Activated T-cell treated with anti-CD3 and anti-CD28 coated beads for 4 hours (primary cell): ENCODE measurements around the gene TUSC2.

Source experiments
- DNase-seq: peaks from one replicate; pipeline ENCODE4 v3.0.0-alpha.2; 2020

Gene TUSC2

GRCh38 chr3:50334339-50335075 lies 6.5 kb upstream of the TUSC2 start:
- DNase-seq: no peak

DNA sequence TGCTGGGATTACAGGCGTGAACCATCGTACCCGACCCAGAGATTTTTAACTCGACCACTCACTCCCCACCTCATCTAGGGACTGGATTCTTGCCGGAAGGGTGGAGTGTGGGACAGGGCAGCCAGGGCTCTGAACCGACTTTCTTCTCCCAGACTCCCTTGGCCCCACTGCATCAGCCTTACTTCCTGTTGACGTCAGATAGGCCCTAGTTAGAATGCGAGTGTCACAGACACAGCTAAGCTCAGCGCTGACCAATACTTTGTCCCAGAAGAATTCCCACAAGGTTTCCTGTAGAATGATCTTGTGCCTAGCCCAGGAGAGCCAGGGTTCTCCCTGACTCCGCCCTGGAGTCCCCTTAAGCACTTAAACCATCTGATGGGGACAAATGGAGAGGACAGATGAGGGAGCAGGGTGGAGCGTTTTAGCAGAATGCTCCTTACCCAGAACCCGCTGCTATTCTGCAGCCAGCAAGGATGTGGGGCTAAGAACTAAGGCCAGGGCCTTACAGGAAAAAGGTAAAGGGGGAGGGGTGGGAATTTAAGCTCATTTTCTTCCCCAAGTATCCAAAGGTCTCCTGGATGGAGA lies 5.8 kb upstream of the TUSC2 start:
- DNase-seq: no peak

GRCh38 chr3:50331364-50331907 lies 3.4 kb upstream of the TUSC2 start:
- DNase-seq: no peak

DNA sequence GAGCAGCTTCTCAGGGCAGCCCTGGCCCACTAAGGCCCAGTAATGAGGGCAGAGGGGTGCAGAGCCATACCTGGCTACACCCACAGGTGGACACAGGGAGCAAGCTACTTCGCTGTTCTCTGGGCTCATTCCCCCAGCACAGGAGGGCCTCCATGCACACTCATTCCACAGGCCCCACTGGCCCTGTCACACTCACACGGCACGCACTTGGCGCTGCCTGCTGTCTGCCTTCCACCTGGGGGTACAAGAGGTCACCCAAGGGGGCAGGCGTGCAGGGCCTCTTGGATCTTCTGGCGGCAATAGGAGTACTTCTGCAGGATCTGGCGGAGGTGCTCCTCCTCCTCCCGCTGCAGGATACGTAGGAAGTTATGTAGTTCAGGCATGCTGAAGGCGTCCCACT lies 2.3 kb upstream of the TUSC2 start:
- no peak for DNase-seq

DNA sequence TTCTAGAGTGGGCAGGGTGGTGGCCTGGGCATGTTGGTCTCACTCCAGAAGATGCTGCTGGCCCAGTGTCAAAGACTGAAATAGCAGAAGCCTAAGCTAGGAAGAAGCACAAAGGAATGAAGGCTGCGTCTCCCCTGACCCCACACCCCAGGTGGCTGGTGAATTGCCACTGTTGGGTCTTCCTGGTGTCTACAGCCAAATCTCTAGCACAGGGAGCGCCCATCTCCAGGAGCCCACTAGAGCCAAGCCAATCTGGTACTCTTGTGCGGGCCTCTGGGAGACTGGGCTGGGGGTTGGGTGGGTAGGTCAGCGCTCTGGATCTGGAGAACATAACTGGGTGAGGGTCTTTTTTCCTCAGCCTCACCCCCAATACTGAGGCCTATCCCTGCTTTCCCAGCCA lies 894 bp downstream of the TUSC2 start:
- no peak for DNase-seq

DNA sequence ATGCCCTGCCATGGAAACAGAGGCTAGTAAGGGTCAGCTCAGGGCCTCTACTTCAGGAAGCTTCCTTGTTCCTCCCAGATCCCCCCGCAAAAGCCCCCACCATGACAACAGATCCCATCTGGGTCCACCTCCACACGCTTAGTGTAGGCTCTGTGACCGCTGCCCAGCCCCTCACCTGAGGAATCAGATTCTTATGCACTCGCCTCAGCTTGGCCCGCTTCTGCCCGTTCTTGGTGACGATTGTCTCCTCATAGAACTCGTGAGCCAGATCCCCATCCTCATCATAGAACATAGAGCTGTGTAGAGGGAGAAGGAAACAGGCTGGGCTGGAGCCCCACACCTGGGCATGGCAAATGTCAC lies 1.9 kb downstream of the TUSC2 start:
- DNase-seq: no peak

DNA sequence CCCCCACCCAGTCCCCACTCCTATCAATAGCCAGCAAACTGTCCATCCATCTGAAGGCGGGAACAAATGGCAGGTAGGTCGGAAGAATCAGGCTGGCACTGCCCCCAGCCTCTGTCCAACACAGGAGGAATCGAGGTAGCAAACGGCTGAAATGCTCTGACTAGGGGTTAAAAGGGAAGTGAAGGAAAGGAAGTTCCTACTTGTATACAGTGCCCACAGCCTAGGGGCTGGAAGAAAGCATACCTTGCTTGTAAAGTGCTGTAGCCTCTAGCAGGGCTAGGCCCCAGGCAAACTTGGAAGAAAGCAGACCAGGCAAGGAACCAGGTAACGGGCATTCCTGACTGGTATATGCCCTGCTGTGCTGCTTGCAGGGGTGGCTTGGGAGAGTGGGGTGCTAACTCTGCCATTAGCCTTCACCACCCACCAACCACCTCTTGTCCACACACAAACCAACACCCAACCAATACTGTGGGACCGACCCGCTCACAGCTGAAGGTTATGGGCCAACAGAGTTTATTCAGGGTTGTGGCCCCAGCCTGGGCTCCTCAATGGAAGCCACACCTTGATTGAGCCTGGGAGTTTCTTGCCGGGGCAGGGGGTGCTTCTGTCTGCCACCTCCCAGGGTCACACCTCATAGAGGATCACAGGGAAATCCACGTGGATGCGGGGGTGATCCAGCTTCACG lies 2.4 kb downstream of the TUSC2 start:
- DNase-seq: no peak

DNA sequence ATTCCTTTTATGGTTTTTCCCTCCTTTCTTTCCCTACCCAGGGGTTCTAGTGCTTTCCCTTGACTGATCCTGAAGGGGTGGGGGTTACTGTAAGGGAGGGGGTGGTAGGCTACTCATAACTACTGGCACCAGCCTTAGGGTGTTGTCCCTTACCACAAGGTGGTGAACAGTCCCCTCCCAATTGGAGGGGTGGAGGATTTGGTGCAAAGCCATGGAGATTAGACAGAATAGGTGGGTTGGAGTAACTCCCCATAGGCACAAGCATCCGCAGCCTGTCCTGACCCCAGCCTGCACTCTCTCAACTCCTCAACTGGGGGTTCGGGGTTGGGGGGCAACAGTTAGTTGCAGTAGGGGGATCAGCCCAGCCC lies 2.9 kb downstream of the TUSC2 start:
- no peak for DNase-seq

DNA sequence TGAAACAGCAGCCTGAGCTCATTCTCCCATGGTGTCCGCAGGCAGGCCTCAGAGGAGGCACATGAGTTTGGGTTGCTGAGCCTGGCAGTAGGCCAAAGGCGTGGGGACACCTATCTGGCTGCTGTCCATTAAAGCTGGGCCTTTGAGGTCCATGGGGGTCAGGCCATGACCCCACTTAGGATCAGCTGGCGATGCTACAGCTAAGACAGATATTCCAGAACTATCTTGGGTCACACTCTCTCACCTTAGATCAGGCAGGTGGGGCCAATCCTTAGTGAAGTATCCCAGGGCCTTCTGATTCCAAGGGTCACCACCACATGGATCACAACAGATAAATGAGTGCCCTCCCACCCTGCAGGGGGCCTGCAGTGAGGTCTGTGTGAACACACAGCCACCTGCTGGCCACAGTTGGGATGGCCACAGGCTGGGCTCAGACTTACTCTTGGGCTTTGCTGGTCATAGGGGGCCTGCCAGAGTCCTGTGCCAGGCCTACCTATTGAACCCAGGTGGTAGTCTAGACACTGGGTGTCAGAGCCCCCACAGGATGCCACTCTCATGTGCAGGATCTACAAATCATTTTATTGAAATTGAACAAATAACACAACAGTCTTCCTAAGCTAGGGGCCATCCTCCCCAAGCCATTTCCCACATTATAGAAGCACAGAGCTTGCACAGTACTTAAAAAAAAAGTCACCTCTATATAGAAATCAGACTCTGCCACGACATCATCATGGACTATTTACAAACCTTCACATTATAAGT lies 3.5 kb downstream of the TUSC2 start:
- peak; percentile 44 for DNase-seq

- no peak for DNase-seq
Observed at GRCh38 chr3:50323614-50324199, 4.3 kb downstream of the TUSC2 start.

GRCh38 chr3:50323092-50323600 lies 4.9 kb downstream of the TUSC2 start:
- no peak for DNase-seq

DNA sequence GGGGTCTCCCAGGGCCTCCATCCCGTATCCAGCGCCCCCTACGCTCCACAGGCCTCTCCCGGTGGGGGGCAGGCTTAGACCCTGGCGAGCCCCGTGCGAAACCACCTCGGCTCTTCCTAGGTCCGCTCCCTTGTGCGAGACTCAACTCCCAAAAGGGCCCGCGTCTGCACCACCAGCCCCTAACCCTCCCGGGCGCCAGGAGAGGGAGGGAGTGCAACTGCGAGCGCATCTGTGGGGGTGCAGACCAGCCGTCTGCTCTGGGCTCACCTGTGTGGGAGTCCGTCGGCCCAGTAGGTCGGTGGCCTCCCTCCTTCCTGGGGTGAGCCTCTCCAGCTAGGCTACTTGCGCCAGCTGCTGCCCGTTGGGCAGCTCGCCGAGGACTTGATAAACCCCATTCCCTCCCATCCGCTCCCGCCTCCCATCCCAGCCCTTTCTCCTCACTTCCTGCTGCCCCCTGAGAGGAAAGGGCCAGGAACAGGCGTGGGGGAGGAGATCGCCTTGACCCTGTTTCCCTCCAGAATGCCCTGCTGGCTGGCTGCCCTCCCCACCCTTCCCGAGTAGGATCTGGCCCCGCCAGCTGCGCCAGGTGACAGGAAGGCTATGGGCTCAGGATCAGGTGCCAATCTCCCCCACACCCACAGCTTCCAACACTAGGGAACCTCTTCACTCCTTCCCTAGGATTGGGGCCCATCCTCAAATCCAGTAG lies 5.5 kb downstream of the TUSC2 start, which contains the start of gene HYAL2:
HYAL2 (minus strand) TSS at position 360 of the 706 bp plus-strand sequence. CDS start 2,256 bp downstream, outside the sequence.
- DNase-seq: no peak

DNA sequence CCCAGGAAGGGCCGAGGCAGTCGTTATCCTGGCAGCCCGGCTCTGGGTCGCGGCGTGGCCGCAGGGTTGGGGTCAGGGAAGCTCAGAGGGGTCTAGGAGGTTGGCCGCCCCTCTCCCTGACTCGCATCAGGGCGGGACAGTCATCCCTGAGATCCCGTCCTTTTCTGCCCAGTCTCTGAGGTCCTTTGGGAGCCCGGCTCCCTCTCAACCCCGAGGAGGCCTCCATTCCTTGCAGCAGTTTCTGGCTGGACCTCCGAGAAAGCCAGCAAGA lies 6.0 kb downstream of the TUSC2 start:
- DNase-seq: no peak

GRCh38 chr3:50321336-50322114 lies 6.5 kb downstream of the TUSC2 start:
- peak; percentile 72 for DNase-seq

- DNase-seq: peak; percentile 55
Observed at GRCh38 chr3:50320853-50321335, 7.1 kb downstream of the TUSC2 start.

- DNase-seq: no peak
Observed at GRCh38 chr3:50319894-50320625, 8.0 kb downstream of the TUSC2 start.

DNA sequence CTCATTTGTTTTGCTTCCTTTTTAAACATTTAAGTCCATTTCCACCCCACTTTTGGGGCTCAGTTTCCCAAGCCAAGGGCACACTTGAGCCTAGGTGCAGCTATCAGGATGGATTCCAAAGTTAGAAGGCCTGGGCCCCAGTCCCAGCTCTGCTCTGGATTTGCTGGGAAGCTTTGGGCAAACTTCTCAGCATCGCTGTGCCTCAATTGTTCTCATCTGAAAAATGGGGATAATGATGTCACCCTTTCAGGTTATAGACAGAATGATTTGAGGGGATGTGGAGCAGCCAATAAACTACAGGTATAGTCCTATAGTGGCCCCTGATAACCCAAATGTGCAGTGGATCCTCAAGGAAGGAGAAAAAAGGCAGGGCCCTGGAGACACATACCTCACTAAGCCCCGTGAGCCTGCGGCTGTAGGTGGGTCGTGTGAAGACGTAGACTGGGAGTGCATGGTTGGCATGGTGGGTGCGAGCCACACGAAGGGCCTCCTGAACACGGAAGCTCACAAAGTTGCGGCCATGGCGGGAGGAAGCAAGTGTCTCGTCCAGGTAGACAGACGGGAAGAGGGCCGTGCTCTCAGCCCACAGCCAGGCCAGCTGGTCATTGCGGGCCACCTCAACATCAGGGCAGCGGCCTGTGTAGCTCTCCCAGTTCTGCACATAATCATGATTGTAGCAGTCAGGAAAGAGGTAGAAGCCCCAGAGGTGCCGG lies 8.7 kb downstream of the TUSC2 start:
- no peak for DNase-seq

- DNase-seq: no peak
Observed at GRCh38 chr3:50318615-50319014, 9.4 kb downstream of the TUSC2 start.

GRCh38 chr3:50318163-50318562 lies 9.9 kb downstream of the TUSC2 start:
- DNase-seq: no peak

DNA sequence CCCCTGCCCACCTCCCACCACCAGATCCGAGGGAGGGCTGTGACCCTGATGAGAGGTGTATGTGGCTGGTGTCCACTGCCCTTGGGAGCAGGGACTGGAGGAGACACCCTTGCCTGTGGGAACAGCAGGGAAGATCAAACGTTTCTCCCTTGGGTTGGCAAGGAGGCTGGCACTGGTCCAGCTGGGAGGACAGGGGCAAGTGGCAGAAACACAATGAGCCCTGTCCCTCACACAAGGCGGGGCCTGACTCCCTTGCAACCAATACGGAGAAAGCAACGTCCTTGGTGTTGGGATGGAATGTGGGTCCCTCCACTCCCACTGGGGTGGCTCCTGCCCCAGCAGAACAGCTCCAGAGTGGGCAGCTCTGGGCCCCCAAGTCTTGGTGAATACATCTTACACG lies 10.7 kb downstream of the TUSC2 start:
- DNase-seq: no peak
